ENCODE measurements around the gene PRKCH. TPM values are rescaled to one million over a fixed set of nuclear protein-coding genes. Genes with fewer than 3 reads are reported as not detected.

PRKCH gene
- total and polyA plus RNA-seq, 2 of the 13 experiments (the other 11 are each of a cell fraction or from before 2014, with no cell fraction given): 0.48 to 1.3 TPM

DNA sequence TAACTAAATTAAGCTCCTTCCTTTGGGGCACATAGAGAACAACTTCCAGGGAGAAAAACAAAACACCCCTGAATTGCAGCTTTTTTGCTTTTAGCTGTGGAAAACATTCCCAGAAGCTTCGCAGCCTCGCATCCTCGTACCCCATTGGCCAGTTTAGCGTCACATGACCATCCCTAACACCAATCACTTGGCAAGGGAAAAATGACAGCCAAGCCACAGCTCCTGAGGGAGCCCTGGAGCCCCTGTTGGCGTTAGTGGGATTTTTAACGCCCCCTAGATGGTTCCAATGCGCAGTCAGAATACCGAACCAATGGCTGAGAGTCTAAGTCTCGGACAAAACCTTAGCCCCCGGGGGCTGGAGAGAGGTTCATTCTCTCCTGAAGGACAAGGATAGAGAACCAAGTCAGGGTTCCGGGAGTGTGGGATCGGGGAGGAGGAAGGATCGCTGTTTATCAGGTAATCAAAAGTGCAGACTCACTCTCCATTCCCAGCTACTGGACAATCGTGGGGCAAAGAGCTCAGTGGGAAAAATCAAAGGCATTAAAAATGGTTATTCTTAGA lies 238.3 kb downstream of the PRKCH start (continued):
- TF ChIP-seq, protein P1, sequence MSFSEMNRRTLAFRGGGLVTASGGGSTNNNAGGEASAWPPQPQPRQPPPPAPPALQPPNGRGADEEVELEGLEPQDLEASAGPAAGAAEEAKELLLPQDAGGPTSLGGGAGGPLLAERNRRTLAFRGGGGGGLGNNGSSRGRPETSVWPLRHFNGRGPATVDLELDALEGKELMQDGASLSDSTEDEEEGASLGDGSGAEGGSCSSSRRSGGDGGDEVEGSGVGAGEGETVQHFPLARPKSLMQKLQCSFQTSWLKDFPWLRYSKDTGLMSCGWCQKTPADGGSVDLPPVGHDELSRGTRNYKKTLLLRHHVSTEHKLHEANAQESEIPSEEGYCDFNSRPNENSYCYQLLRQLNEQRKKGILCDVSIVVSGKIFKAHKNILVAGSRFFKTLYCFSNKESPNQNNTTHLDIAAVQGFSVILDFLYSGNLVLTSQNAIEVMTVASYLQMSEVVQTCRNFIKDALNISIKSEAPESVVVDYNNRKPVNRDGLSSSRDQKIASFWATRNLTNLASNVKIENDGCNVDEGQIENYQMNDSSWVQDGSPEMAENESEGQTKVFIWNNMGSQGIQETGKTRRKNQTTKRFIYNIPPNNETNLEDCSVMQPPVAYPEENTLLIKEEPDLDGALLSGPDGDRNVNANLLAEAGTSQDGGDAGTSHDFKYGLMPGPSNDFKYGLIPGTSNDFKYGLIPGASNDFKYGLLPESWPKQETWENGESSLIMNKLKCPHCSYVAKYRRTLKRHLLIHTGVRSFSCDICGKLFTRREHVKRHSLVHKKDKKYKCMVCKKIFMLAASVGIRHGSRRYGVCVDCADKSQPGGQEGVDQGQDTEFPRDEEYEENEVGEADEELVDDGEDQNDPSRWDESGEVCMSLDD (CRISPR knock-in tag; IDR thresholded peaks at IDR 0.05; ENCODE audit: borderline replicate concordance): no peak
- TF ChIP-seq SATB2 (CRISPR knock-in tag; IDR thresholded peaks at IDR 0.05): no peak
- TF ChIP-seq, protein P2, sequence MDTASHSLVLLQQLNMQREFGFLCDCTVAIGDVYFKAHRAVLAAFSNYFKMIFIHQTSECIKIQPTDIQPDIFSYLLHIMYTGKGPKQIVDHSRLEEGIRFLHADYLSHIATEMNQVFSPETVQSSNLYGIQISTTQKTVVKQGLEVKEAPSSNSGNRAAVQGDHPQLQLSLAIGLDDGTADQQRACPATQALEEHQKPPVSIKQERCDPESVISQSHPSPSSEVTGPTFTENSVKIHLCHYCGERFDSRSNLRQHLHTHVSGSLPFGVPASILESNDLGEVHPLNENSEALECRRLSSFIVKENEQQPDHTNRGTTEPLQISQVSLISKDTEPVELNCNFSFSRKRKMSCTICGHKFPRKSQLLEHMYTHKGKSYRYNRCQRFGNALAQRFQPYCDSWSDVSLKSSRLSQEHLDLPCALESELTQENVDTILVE (CRISPR knock-in tag; IDR thresholded peaks at IDR 0.05): no peak
- no peak for TF ChIP-seq MIER3 (CRISPR knock-in tag; IDR thresholded peaks at IDR 0.05; ENCODE audit: borderline replicate concordance)
- TF ChIP-seq, protein P3, sequence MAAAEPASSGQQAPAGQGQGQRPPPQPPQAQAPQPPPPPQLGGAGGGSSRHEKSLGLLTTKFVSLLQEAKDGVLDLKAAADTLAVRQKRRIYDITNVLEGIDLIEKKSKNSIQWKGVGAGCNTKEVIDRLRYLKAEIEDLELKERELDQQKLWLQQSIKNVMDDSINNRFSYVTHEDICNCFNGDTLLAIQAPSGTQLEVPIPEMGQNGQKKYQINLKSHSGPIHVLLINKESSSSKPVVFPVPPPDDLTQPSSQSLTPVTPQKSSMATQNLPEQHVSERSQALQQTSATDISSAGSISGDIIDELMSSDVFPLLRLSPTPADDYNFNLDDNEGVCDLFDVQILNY (CRISPR knock-in tag; conservative IDR thresholded peaks at IDR 0.05): no peak
- TF ChIP-seq RBM22 (optimal IDR thresholded peaks at IDR 0.05; ENCODE audit: low read length): no peak
- TF ChIP-seq, protein P4, sequence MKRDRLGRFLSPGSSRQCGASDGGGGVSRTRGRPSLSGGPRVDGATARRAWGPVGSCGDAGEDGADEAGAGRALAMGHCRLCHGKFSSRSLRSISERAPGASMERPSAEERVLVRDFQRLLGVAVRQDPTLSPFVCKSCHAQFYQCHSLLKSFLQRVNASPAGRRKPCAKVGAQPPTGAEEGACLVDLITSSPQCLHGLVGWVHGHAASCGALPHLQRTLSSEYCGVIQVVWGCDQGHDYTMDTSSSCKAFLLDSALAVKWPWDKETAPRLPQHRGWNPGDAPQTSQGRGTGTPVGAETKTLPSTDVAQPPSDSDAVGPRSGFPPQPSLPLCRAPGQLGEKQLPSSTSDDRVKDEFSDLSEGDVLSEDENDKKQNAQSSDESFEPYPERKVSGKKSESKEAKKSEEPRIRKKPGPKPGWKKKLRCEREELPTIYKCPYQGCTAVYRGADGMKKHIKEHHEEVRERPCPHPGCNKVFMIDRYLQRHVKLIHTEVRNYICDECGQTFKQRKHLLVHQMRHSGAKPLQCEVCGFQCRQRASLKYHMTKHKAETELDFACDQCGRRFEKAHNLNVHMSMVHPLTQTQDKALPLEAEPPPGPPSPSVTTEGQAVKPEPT (CRISPR knock-in tag; IDR thresholded peaks at IDR 0.05; ENCODE audit: low read depth): no peak
- TF ChIP-seq, protein P5, sequence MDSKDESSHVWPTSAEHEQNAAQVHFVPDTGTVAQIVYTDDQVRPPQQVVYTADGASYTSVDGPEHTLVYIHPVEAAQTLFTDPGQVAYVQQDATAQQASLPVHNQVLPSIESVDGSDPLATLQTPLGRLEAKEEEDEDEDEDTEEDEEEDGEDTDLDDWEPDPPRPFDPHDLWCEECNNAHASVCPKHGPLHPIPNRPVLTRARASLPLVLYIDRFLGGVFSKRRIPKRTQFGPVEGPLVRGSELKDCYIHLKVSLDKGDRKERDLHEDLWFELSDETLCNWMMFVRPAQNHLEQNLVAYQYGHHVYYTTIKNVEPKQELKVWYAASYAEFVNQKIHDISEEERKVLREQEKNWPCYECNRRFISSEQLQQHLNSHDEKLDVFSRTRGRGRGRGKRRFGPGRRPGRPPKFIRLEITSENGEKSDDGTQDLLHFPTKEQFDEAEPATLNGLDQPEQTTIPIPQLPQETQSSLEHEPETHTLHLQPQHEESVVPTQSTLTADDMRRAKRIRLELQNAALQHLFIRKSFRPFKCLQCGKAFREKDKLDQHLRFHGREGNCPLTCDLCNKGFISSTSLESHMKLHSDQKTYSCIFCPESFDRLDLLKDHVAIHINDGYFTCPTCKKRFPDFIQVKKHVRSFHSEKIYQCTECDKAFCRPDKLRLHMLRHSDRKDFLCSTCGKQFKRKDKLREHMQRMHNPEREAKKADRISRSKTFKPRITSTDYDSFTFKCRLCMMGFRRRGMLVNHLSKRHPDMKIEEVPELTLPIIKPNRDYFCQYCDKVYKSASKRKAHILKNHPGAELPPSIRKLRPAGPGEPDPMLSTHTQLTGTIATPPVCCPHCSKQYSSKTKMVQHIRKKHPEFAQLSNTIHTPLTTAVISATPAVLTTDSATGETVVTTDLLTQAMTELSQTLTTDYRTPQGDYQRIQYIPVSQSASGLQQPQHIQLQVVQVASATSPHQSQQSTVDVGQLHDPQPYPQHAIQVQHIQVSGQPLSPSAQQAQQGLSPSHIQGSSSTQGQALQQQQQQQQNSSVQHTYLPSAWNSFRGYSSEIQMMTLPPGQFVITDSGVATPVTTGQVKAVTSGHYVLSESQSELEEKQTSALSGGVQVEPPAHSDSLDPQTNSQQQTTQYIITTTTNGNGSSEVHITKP (CRISPR knock-in tag; IDR thresholded peaks at IDR 0.05; ENCODE audit: low read depth): no peak
- no peak for TF ChIP-seq KMT2A (CRISPR knock-in tag; IDR thresholded peaks at IDR 0.05)
- 0 out of 2 replicates have a peak, but pooled peaks have one; percentile 40 for TF ChIP-seq ZNF709 (CRISPR knock-in tag; IDR thresholded peaks at IDR 0.05)
- no peak for TF ChIP-seq XBP1 (CRISPR knock-in tag; IDR thresholded peaks at IDR 0.05)
- TF ChIP-seq ZNF235 (CRISPR knock-in tag; IDR thresholded peaks at IDR 0.05; ENCODE audit: borderline replicate concordance): no peak
- TF ChIP-seq, protein P6, sequence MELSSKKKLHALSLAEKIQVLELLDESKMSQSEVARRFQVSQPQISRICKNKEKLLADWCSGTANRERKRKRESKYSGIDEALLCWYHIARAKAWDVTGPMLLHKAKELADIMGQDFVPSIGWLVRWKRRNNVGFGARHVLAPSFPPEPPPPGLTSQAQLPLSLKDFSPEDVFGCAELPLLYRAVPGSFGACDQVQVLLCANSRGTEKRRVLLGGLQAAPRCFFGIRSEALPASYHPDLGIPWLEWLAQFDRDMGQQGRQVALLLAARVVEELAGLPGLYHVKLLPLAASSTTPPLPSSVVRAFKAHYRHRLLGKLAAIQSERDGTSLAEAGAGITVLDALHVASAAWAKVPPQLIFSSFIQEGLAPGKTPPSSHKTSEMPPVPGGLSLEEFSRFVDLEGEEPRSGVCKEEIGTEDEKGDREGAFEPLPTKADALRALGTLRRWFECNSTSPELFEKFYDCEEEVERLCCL (CRISPR knock-in tag; IDR thresholded peaks at IDR 0.05; ENCODE audit: borderline replicate concordance): no peak
- TF ChIP-seq SP4 (CRISPR knock-in tag; IDR thresholded peaks at IDR 0.05): peak; percentile 36; the same call in 1 of the 2 replicates
- TF ChIP-seq, protein P7, sequence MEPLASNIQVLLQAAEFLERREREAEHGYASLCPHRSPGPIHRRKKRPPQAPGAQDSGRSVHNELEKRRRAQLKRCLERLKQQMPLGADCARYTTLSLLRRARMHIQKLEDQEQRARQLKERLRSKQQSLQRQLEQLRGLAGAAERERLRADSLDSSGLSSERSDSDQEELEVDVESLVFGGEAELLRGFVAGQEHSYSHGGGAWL (CRISPR knock-in tag; IDR thresholded peaks at IDR 0.05): no peak
- TF ChIP-seq NBN (conservative IDR thresholded peaks at IDR 0.05): no peak
- peak; percentile 52; the same call in 1 of the 2 replicates for TF ChIP-seq ZSCAN9 (CRISPR knock-in tag; IDR thresholded peaks at IDR 0.05; ENCODE audit: borderline replicate concordance)
- 0 out of 2 replicates have a peak, but pooled peaks have one; percentile 56 for TF ChIP-seq ZNF772 (CRISPR knock-in tag; IDR thresholded peaks at IDR 0.05)
